ENCODE measurements around the gene RREB1. TPM values are rescaled to one million over a fixed set of nuclear protein-coding genes. Genes with fewer than 3 reads are reported as not detected.

Gene RREB1
- polyA plus RNA-seq, 2 of the 4 experiments (the other 2 are of a cell fraction), result 2.2 to 5.0 TPM

DNA sequence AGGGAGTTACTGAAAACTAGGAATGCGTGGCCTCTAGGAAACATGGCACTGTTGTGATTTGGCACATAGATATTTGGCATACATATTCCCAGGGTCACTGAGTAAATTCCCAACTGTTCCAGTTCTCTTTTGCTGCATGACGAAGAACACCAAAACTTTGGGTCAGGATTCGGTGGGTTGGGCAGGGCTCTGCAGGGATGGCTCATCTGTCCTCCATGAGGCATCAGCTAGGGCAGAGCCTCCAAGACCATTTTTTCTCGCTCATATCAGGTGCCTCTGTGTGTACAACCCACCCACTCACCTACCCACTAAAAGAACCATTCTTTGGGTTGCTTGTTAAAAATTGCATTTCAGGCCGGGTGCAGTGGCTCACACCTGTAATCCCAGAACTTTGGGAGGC lies 148.2 kb downstream of the RREB1 start:
- 83% methylated on average over 5 of the region's 5 CpGs for WGBS (ENCODE audit: missing lambda C conversion rate)
- Histone ChIP-seq H3K4me3 (no peak overlapping the region), H3K4me2 (no peak overlapping the region), H3K9me3 (0 out of 3 replicates have a peak, but pooled peaks cover 3% of the 10 kb centered on the region), H3K27ac (no peak overlapping the region), H3K4me1 (peaks cover 6% of the 10 kb centered on the region)
- no peak for FAIRE-seq
- TF ChIP-seq NPAS2 (CRISPR knock-in tag; IDR thresholded peaks at IDR 0.05; ENCODE audit: borderline replicate concordance) (no peak), ZFP36 (IDR thresholded peaks at IDR 0.05; ENCODE audit: borderline replicate concordance, partially characterized antibody) (no peak), JUNB (IDR thresholded peaks at IDR 0.05) (no peak), CHD2 (IDR thresholded peaks at IDR 0.05; ENCODE audit: low read length, partially characterized antibody) (no peak), BHLHE40 (IDR thresholded peaks at IDR 0.05; ENCODE audit: low read depth, low read length) (no peak), CBX2 (IDR thresholded peaks at IDR 0.05; ENCODE audit: borderline replicate concordance, low read depth) (no peak), JUN (IDR thresholded peaks at IDR 0.05) (no peak), CHD4 (IDR thresholded peaks at IDR 0.05; ENCODE audit: borderline replicate concordance) (no peak), RAD21 (conservative IDR thresholded peaks at IDR 0.05 in 1 of 2, IDR thresholded peaks at IDR 0.05 in 1 of 2) (no peak), MAFK (IDR thresholded peaks at IDR 0.05; ENCODE audit: partially characterized antibody) (no peak), FOSB (CRISPR knock-in tag; IDR thresholded peaks at IDR 0.05) (no peak)
- DNase-seq (ENCODE audit: low read depth in 1 of 2, low spot score in 1 of 2), result no peak
- ChIA-PET POLR2A (no interaction called here), CTCF (interaction anchor here (1.9 kb wide), 1 partner anchor 12 kb away, joined by 6 read pairs; no protein-coding TSS in a partner anchor)
- ATAC-seq, result no peak

DNA sequence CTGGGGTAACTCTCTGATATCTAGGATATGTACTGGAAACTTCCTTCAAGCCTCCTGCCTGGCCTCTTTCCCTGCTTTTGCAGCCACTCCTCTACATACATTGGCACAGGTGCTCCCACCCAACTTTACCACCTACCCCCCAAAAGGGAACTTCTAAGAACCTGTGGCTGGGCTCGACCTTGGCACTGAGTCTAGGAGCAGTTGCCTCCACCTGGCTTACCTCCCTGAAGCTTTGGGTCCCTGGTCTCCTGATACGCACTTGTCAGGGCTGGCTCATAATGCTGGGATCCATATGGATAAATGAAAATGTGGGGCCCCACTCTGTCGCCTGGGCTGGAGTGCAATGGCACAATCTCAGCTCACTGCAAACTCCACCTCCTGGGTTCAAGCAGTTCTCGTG lies 149.0 kb downstream of the RREB1 start:
- ATAC-seq (no peak), FAIRE-seq (no peak), DNase-seq (ENCODE audit: low read depth in 1 of 2, low spot score in 1 of 2) (no peak)
- TF ChIP-seq NPAS2 (CRISPR knock-in tag; IDR thresholded peaks at IDR 0.05; ENCODE audit: borderline replicate concordance), result no peak
- TF ChIP-seq EHMT2 (IDR thresholded peaks at IDR 0.05; ENCODE audit: low read depth), result no peak
- TF ChIP-seq FOSL2 (IDR thresholded peaks at IDR 0.05), result no peak
- no peak for TF ChIP-seq FOSL2 (CRISPR knock-in tag; IDR thresholded peaks at IDR 0.05)
- no peak for TF ChIP-seq ZNF302 (CRISPR knock-in tag; IDR thresholded peaks at IDR 0.05)
- no peak for TF ChIP-seq GATA3 (IDR thresholded peaks at IDR 0.05; ENCODE audit: borderline replicate concordance)
- TF ChIP-seq SMC3 (IDR thresholded peaks at IDR 0.05), result no peak
- no peak for TF ChIP-seq JUNB (IDR thresholded peaks at IDR 0.05)
- no peak for TF ChIP-seq HOXB5 (CRISPR knock-in tag; IDR thresholded peaks at IDR 0.05)
- TF ChIP-seq TFCP2L1 (CRISPR knock-in tag; IDR thresholded peaks at IDR 0.05), result no peak
- TF ChIP-seq, protein P1, sequence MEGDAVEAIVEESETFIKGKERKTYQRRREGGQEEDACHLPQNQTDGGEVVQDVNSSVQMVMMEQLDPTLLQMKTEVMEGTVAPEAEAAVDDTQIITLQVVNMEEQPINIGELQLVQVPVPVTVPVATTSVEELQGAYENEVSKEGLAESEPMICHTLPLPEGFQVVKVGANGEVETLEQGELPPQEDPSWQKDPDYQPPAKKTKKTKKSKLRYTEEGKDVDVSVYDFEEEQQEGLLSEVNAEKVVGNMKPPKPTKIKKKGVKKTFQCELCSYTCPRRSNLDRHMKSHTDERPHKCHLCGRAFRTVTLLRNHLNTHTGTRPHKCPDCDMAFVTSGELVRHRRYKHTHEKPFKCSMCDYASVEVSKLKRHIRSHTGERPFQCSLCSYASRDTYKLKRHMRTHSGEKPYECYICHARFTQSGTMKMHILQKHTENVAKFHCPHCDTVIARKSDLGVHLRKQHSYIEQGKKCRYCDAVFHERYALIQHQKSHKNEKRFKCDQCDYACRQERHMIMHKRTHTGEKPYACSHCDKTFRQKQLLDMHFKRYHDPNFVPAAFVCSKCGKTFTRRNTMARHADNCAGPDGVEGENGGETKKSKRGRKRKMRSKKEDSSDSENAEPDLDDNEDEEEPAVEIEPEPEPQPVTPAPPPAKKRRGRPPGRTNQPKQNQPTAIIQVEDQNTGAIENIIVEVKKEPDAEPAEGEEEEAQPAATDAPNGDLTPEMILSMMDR (IDR thresholded peaks at IDR 0.05), result no peak
- no peak for TF ChIP-seq HDAC2 (IDR thresholded peaks at IDR 0.05)
- Histone ChIP-seq H3K4me3 (no peak overlapping the region), H3K4me1 (peaks cover 7% of the 10 kb centered on the region), H3K4me2 (no peak overlapping the region), H3K9me3 (0 out of 3 replicates have a peak, but pooled peaks cover 3% of the 10 kb centered on the region), H3K27ac (no peak overlapping the region)
- WGBS (ENCODE audit: missing lambda C conversion rate), result 64% methylated on average over 3 of the region's 4 CpGs
- ChIA-PET CTCF (interaction anchor here (1.9 kb wide), 1 partner anchor 13 kb away, joined by 6 read pairs; no protein-coding TSS in a partner anchor), POLR2A (no interaction called here)

DNA sequence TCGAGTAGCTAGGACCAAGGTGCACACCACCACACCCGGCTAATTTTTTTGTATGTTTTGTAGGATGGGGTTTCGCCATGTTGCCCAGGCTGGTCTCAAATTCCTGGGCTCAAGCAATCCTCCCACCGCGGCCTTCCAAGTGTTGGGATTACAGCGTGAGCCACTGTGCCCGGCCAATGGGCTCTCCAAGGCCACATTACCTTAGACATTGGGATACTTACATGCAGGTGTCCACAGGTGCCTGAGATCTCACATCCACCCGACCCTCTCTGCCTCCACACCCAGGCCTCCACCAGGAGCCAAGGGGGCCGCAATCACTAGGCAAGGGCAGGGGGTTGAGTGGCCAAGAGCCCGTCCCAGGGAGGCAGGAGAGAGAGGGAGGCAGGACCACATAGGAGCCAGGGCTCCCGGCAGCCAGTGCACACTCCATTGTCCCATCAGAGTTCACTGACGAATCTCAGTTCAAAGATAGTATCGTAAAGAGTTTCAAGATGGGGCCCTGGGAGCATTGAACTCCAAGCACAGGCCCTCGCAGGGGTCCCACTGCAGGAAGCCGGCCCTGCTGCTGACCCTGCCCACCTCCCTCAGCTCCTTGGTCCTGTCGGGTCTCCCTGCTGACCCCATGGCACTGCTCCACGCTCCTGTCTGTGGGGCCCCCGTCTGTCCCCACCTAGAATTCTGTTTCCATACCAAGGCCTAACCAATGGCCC lies 149.9 kb downstream of the RREB1 start:
- no peak for ATAC-seq
- FAIRE-seq, result no peak
- 89% methylated on average over 14 of the region's 18 CpGs for WGBS (ENCODE audit: missing lambda C conversion rate)
- DNase-seq (ENCODE audit: low read depth in 1 of 2, low spot score in 1 of 2), result no peak
- Histone ChIP-seq H3K27ac (no peak overlapping the region), H3K4me2 (no peak overlapping the region), H3K4me1 (peaks cover 13% of the 10 kb centered on the region), H3K9me3 (0 out of 3 replicates have a peak, but pooled peaks cover 3% of the 10 kb centered on the region), H3K4me3 (no peak overlapping the region)
- CTCF ChIA-PET, result interaction anchor here (1.9 to 4.2 kb wide), 2 partner anchors 14 to 18 kb away, joined by 6 to 12 read pairs; no protein-coding TSS in a partner anchor
- POLR2A ChIA-PET, result no interaction called here
- TF ChIP-seq CBX8 (IDR thresholded peaks at IDR 0.05) (no peak), RARB (CRISPR knock-in tag; IDR thresholded peaks at IDR 0.05) (no peak), RCOR1 (IDR thresholded peaks at IDR 0.05; ENCODE audit: low read depth, low read length) (no peak), RFX5 (IDR thresholded peaks at IDR 0.05) (no peak), ZNF302 (CRISPR knock-in tag; IDR thresholded peaks at IDR 0.05) (no peak)
- TF ChIP-seq, protein P2, sequence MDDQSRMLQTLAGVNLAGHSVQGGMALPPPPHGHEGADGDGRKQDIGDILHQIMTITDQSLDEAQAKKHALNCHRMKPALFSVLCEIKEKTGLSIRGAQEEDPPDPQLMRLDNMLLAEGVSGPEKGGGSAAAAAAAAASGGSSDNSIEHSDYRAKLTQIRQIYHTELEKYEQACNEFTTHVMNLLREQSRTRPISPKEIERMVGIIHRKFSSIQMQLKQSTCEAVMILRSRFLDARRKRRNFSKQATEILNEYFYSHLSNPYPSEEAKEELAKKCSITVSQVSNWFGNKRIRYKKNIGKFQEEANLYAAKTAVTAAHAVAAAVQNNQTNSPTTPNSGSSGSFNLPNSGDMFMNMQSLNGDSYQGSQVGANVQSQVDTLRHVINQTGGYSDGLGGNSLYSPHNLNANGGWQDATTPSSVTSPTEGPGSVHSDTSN (IDR thresholded peaks at IDR 0.05), result no peak
- TF ChIP-seq, protein P3, sequence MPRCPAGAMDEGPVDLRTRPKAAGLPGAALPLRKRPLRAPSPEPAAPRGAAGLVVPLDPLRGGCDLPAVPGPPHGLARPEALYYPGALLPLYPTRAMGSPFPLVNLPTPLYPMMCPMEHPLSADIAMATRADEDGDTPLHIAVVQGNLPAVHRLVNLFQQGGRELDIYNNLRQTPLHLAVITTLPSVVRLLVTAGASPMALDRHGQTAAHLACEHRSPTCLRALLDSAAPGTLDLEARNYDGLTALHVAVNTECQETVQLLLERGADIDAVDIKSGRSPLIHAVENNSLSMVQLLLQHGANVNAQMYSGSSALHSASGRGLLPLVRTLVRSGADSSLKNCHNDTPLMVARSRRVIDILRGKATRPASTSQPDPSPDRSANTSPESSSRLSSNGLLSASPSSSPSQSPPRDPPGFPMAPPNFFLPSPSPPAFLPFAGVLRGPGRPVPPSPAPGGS (IDR thresholded peaks at IDR 0.05), result no peak
- TF ChIP-seq, protein P1 (IDR thresholded peaks at IDR 0.05), result no peak
